K562 (cell line): Measurements from ENCODE around the gene MIDN. TPM values are rescaled to one million over a fixed set of nuclear protein-coding genes. Genes with fewer than 3 reads are reported as not detected.
A peak's percentile ranks its signal among the peaks of the same experiment; 100 is the strongest.

Source experiments
- BCL6 ChIP-seq: fragments of 250-450 bp; sonication (Bioruptor Pico); IDR thresholded peaks from 2 replicates; pipeline ENCODE4 v1.4.0; 2020
- CAMTA2 ChIP-seq: fragments of 250-450 bp; sonication (Bioruptor Pico); conservative IDR thresholded peaks from 2 replicates; pipeline ENCODE4 v1.5.1; 2022
- DEAF1 ChIP-seq: fragments of 450-650 bp; formaldehyde crosslinking; IDR thresholded peaks from 2 replicates; pipeline ENCODE4 v1.4.0; 2020; ENCODE audit warnings: mild to moderate bottlenecking, moderate library complexity
- ELF2 ChIP-seq: fragments of 250-450 bp; sonication (Bioruptor Pico); IDR thresholded peaks from 2 replicates; pipeline ENCODE4 v1.5.0; 2021; ENCODE audit warnings: mild to moderate bottlenecking
- EP400 ChIP-seq: fragments of 450-650 bp; IDR thresholded peaks from 2 replicates; pipeline ENCODE4 v1.6.1; 2017; ENCODE audit warnings: antibody characterized with exemption, mild to moderate bottlenecking, moderate library complexity
- ETS2 ChIP-seq: IDR thresholded peaks from 2 replicates; pipeline ENCODE4 v1.6.1; 2016; ENCODE audit warnings: borderline replicate concordance, missing genetic modification characterization, mild to moderate bottlenecking, moderate library complexity, missing compliant biosample characterization; ENCODE audit not compliant: poor library complexity, severe bottlenecking
- GATAD2B ChIP-seq: fragments of 450-650 bp; IDR thresholded peaks from 2 replicates; pipeline ENCODE4 v1.6.1; 2017; ENCODE audit warnings: mild to moderate bottlenecking, borderline replicate concordance
- GTF2E2 ChIP-seq: fragments of 200-800 bp; sonication (Bioruptor generic); IDR thresholded peaks from 2 replicates; pipeline ENCODE4 v1.6.1; 2016; ENCODE audit warnings: missing genetic modification characterization, missing compliant biosample characterization
- HDAC1 ChIP-seq, 2 experiments: fragments of 450-650 bp; IDR thresholded peaks; 2 replicates each; pipeline ENCODE4 v1.6.1; 2016 to 2017; ENCODE audit warnings: inconsistent platforms in 1 of 2, mild to moderate bottlenecking in 1 of 2, moderate library complexity in 1 of 2
- HDAC2 ChIP-seq: fragments of 450-650 bp; IDR thresholded peaks from 2 replicates; pipeline ENCODE4 v1.6.1; 2016; ENCODE audit warnings: mild to moderate bottlenecking
- L3MBTL2 ChIP-seq: fragments of 450-650 bp; IDR thresholded peaks from 2 replicates; pipeline ENCODE4 v1.6.1; 2016; ENCODE audit warnings: mild to moderate bottlenecking, moderate library complexity
- MYC ChIP-seq, 2 experiments: fragments of 250-450 bp in 1 of 2; sonication (Bioruptor Pico) in 1 of 2; IDR thresholded peaks; 2 replicates each; pipeline versions ENCODE4 v1.5.1 to v1.6.1; 2012 to 2021; ENCODE audit warnings: low read depth in 2 of 2, borderline replicate concordance in 1 of 2, improper control_type of control experiment in 1 of 2, low read length in 1 of 2, mild to moderate bottlenecking in 1 of 2, moderate library complexity in 1 of 2
- PKNOX1 ChIP-seq: fragments of 450-650 bp; IDR thresholded peaks from 2 replicates; pipeline ENCODE4 v1.6.1; 2016
- SIN3B ChIP-seq: fragments of 450-650 bp; IDR thresholded peaks from 2 replicates; pipeline ENCODE4 v1.6.1; 2017; ENCODE audit warnings: low read depth, mild to moderate bottlenecking, moderate library complexity
- SMARCC2 ChIP-seq: fragments of 450-650 bp; IDR thresholded peaks from 2 replicates; pipeline ENCODE4 v1.6.1; 2017; ENCODE audit warnings: antibody characterized with exemption, moderate library complexity, mild to moderate bottlenecking, low read depth
- SRF ChIP-seq, 2 experiments: fragments of 250-450, 450-650 bp in 1 of 2; sonication (Bioruptor Pico) in 1 of 2; sonication (generic) in 1 of 2; formaldehyde crosslinking; IDR thresholded peaks; 2 replicates each; pipeline versions ENCODE4 v1.5.0 to v1.5.1; 2020 to 2022; ENCODE audit warnings: mild to moderate bottlenecking in 1 of 2, missing genetic modification reagents in 1 of 2
- ZBTB11 ChIP-seq, 3 experiments: fragments of 200-800 bp in 1 of 3; fragments of 250-450 bp in 1 of 3; fragments of 450-650 bp in 1 of 3; sonication (Bioruptor Pico) in 1 of 3; sonication (Bioruptor generic) in 1 of 3; formaldehyde crosslinking in 1 of 3; IDR thresholded peaks; 2 replicates each; pipeline versions ENCODE4 v1.6.1 to v1.8.0; 2016 to 2022; ENCODE audit warnings: mild to moderate bottlenecking in 2 of 3, missing genetic modification characterization in 2 of 3, missing compliant biosample characterization in 1 of 3, moderate library complexity in 1 of 3
- ZBTB2 ChIP-seq: fragments of 450-650 bp; IDR thresholded peaks from 2 replicates; pipeline ENCODE4 v1.6.1; 2016; ENCODE audit warnings: antibody characterized with exemption
- ZNF197 ChIP-seq: fragments of 200-800 bp; sonication (Bioruptor generic); IDR thresholded peaks from 2 replicates; pipeline ENCODE4 v1.6.1; 2016; ENCODE audit warnings: low read depth, missing genetic modification characterization, missing compliant biosample characterization
- polyA plus RNA-seq, 8 experiments: library from polyadenylated mRNA; depleted of rRNA in 4 of 8; stranded (reverse) in 5 of 8; unstranded in 3 of 8; fragments of >200 nt; fragmentation: Nextera tagmentation in 2 of 8; fragmentation: Illumina TruSeq in 1 of 8; extraction: Ambion mirVana in 2 of 8; extraction: Trizol in 1 of 8; gene quantifications; 2 replicates each; pipeline versions ENCODE4 v1.2.1 to v1.2.3, GENCODE V29; 2011 to 2014; ENCODE audit warnings: inconsistent platforms in 1 of 8, missing spikeins in 1 of 8
- total RNA-seq, 7 experiments: library from RNA; depleted of rRNA in 6 of 7; stranded (reverse); fragments of >200 nt in 6 of 7; fragmentation: Illumina TruSeq in 2 of 7; extraction: Trizol in 2 of 7; gene quantifications; 2 replicates each; pipeline versions ENCODE4 v1.2.1 to v1.2.3, GENCODE V29; 2011 to 2021; ENCODE audit warnings: low replicate concordance in 1 of 7

Gene MIDN
- total and polyA plus RNA-seq, 9 of the 15 experiments (the other 6 are each of a cell fraction or from before 2014, with no cell fraction given), result 0.17 to 120 (median 10.1) TPM

- TF ChIP-seq GATAD2B, result peak; percentile 98
- peak; percentile 35 for TF ChIP-seq ETS2
- TF ChIP-seq SIN3B, result 0 out of 2 replicates have a peak, but pooled peaks have one; percentile 79
- 0 out of 2 replicates have a peak, but pooled peaks have one; percentile 22 for TF ChIP-seq ELF2 (CRISPR knock-in tag)
- TF ChIP-seq SRF (CRISPR knock-in tag; IDR thresholded peaks at IDR 0.05), result 0 out of 4 replicates have a peak, but pooled peaks of 1 of the 2 experiments have one; percentile 54
- TF ChIP-seq GTF2E2 (tag), result peak; percentile 92
- TF ChIP-seq PKNOX1, result peak; percentile 12; the same call in 1 of the 2 replicates
- TF ChIP-seq BCL6, result no peak
- TF ChIP-seq ZBTB2, result peak; percentile 69; the same call in 1 of the 2 replicates
- TF ChIP-seq DEAF1 (CRISPR knock-in tag), result no peak
- TF ChIP-seq L3MBTL2, result peak; percentile 95
- peak; percentile 25; the same call in 1 of the 2 replicates for TF ChIP-seq HDAC2
- TF ChIP-seq MYC (IDR thresholded peaks at IDR 0.05; ENCODE audit: low read depth, low read length), result peak; percentile 95
- 0 out of 2 replicates have a peak, but pooled peaks have one; percentile 55 for TF ChIP-seq MYC (CRISPR knock-in tag; IDR thresholded peaks at IDR 0.05; ENCODE audit: borderline replicate concordance, low read depth)
- TF ChIP-seq ZBTB11 (CRISPR knock-in tag; IDR thresholded peaks at IDR 0.05), result 0 out of 6 replicates have a peak, but pooled peaks of 1 of the 3 experiments have one; percentile 57
- TF ChIP-seq EP400, result peak; percentile 80; the same call in 1 of the 2 replicates
- TF ChIP-seq CAMTA2 (CRISPR knock-in tag), result 0 out of 2 replicates have a peak, but pooled peaks have one; percentile 76
- peak in 1 of 2 experiments; percentile 64; a peak in 2 of 4 replicates for TF ChIP-seq HDAC1 (IDR thresholded peaks at IDR 0.05)
- peak; percentile 52; the same call in 1 of the 2 replicates for TF ChIP-seq ZNF197 (CRISPR knock-in tag)
- TF ChIP-seq SMARCC2, result no peak
These were observed 21.3 kb downstream of the MIDN start (continued) for GRCh38 chr19:1269478-1270212.
